Thyroid gland (tissue), 4 donors: ENCODE measurements around the gene S1PR4.

ENCODE experiments used
- POLR2A ChIP-seq, 2 donors: fragments of 450-650 bp; IDR thresholded peaks; one replicate each; pipeline ENCODE4 v1.6.1; 2017; ENCODE audit warnings: antibody characterized with exemption in 2 of 2, mild to moderate bottlenecking in 2 of 2, moderate library complexity in 1 of 2
- TF ChIP-seq, protein P1 (sequence below), 6 experiments: fragments of 200-600 bp in 3 of 6; fragments of 450-650 bp in 3 of 6; sonication (generic) in 3 of 6; IDR thresholded peaks; one replicate each; pipeline ENCODE4 v1.5.1; 2016 to 2019; ENCODE audit warnings: antibody characterized with exemption in 6 of 6, mild to moderate bottlenecking in 2 of 6, inconsistent platforms in 1 of 6, moderate library complexity in 1 of 6

DNA sequence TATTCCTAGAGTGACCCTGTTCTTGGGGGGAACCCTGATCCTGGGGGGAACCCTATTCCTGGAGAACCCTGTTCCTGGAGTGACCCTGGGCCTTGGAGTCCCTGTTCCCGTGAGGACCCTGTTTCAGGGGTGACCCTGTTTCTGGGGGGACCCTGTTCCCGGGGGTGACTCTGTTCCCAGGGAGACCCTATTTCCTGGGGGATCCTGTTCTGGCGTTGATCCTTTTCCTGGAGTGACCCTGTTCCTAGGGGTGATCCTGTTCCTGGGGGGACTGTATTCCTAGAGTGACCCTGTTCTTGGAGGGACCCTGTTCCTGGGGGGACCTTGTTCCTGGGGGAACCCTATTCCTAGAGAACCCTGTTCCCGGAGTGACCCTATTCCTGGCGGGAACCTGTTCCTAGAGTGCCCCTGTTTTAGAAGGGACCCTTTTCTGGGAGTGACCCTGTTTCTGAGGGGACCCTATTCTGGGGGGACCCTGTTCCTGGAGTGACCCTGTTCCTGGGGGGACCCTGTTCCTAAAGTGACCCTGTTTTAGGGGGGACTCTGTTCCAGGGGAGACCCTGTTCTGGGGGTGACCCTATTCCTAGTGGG is 27.7 kb upstream of the S1PR4 start:
- TF ChIP-seq, protein P1, sequence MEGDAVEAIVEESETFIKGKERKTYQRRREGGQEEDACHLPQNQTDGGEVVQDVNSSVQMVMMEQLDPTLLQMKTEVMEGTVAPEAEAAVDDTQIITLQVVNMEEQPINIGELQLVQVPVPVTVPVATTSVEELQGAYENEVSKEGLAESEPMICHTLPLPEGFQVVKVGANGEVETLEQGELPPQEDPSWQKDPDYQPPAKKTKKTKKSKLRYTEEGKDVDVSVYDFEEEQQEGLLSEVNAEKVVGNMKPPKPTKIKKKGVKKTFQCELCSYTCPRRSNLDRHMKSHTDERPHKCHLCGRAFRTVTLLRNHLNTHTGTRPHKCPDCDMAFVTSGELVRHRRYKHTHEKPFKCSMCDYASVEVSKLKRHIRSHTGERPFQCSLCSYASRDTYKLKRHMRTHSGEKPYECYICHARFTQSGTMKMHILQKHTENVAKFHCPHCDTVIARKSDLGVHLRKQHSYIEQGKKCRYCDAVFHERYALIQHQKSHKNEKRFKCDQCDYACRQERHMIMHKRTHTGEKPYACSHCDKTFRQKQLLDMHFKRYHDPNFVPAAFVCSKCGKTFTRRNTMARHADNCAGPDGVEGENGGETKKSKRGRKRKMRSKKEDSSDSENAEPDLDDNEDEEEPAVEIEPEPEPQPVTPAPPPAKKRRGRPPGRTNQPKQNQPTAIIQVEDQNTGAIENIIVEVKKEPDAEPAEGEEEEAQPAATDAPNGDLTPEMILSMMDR (IDR thresholded peaks at IDR 0.05): no peak
- TF ChIP-seq POLR2A (IDR thresholded peaks at IDR 0.05): no peak
